DOHH2 (cell line): ENCODE data around the gene DEAF1.

ENCODE experiments used
- H3F3A ChIP-seq: fragments of 200-600 bp; sonication (generic), shearing (Covaris generic); 2 replicates; pipeline ENCODE4 v1.6.0; 2016; ENCODE audit warnings: antibody characterized with exemption, mild to moderate bottlenecking; ENCODE audit not compliant: control insufficient read depth, insufficient read depth
- H3K27ac ChIP-seq: fragments of 200-600 bp; sonication (generic); 2 replicates; pipeline ENCODE4 v1.5.1; 2014; ENCODE audit warnings: low read depth, mild to moderate bottlenecking, low read length, moderate library complexity
- H3K27me3 ChIP-seq: fragments of 200-600 bp; sonication (generic); 2 replicates; pipeline ENCODE4 v1.6.1; 2014; ENCODE audit warnings: mild to moderate bottlenecking, low read length, mixed read lengths; ENCODE audit not compliant: control insufficient read depth
- H3K36me3 ChIP-seq: fragments of 200-600 bp; sonication (generic); 2 replicates; pipeline ENCODE4 v1.6.1; 2014; ENCODE audit warnings: mild to moderate bottlenecking, low read length, moderate library complexity, mixed read lengths; ENCODE audit not compliant: control insufficient read depth
- H3K4me1 ChIP-seq: fragments of 200-600 bp; sonication (generic); 2 replicates; pipeline ENCODE4 v1.6.1; 2014; ENCODE audit warnings: mild to moderate bottlenecking, low read length, mixed read lengths; ENCODE audit not compliant: control insufficient read depth
- H3K4me2 ChIP-seq: fragments of 200-600 bp; sonication (generic); 2 replicates; pipeline ENCODE4 v1.6.0; 2014; ENCODE audit warnings: mild to moderate bottlenecking, low read length, moderate library complexity
- H3K4me3 ChIP-seq: fragments of 200-600 bp; sonication (generic); 2 replicates; pipeline ENCODE4 v1.5.1; 2014; ENCODE audit warnings: mild to moderate bottlenecking, low read length, mixed read lengths
- H3K79me2 ChIP-seq: fragments of 200-600 bp; sonication (generic); 2 replicates; pipeline ENCODE4 v1.6.1; 2014; ENCODE audit warnings: mild to moderate bottlenecking, low read length, mixed read lengths; ENCODE audit not compliant: control insufficient read depth
- H3K9me2 ChIP-seq: fragments of 200-600 bp; sonication (generic); replicated peaks from 2 replicates; pipeline ENCODE4 v1.6.1; 2014; ENCODE audit warnings: mild to moderate bottlenecking, low read length, mixed read lengths; ENCODE audit not compliant: control insufficient read depth
- H3K9me3 ChIP-seq: fragments of 200-600 bp; sonication (generic); 2 replicates; pipeline ENCODE4 v1.6.1; 2014; ENCODE audit warnings: antibody characterized with exemption, low read length, mixed read lengths; ENCODE audit not compliant: control insufficient read depth, insufficient read depth
- H4K20me1 ChIP-seq: fragments of 200-600 bp; sonication (generic); 2 replicates; pipeline ENCODE4 v1.6.0; 2014; ENCODE audit warnings: low read depth, mild to moderate bottlenecking, antibody characterized with exemption, low read length, moderate library complexity; ENCODE audit not compliant: control insufficient read depth, insufficient read depth
- EZH2phosphoT487 ChIP-seq: fragments of 200-600 bp; sonication (generic); IDR thresholded peaks from 2 replicates; pipeline ENCODE4 v1.6.1; 2017; ENCODE audit warnings: borderline replicate concordance, mild to moderate bottlenecking, antibody characterized with exemption, low read length, moderate library complexity, mixed read lengths
- TF ChIP-seq, protein P1 (sequence below): fragments of 200-600 bp; sonication (generic); IDR thresholded peaks from one replicate; pipeline ENCODE4 v1.5.1; 2014; ENCODE audit warnings: antibody characterized with exemption, mild to moderate bottlenecking, low read depth, low read length; ENCODE audit not compliant: poor library complexity, severe bottlenecking

DEAF1 gene

DNA sequence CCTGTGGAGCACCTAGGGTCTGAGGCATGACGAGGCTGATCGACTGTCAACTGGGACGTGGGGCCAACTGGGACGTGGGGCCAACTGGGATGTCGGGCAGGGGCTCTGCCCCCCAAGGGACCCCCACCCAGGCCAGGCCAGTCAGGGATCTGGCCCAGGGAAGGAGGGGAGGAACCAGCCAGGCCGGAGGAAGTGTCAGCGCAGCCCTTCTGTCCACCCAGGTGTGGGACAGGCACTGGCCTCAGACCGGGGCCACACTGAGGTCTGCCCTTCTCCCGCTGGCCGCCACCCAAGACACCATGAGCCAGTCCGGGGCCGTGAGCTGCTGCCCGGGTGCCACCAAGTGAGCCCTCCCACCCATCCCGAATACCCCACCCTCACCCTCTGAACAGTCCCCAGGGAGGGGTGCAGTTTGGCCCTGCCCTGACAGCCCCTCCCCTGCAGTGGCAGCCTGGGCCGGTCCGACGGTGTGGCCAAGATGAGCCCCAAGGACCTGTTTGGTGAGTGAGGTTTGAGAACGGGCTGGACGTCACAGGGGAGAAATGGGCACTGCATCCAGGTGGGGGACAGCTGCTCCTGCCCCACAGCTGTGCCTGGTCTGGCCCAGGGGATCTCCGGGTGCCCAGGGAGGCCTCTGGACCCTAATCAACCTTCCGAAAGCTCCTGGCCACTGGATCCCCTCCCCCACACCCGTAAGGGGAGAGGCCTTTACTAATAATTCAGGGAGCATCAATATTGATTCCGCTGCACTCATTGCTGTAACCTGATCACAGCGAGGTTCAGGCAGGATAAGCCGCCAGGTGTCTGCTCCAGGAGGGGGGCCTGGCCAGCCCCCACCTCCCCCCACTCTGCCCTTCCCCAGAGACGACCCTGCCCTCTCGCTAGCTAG lies 14.3 kb upstream of the DEAF1 start:
- Histone ChIP-seq H4K20me1 (peaks cover 3% of the 10 kb centered on the region; the same call in 1 of the 2 replicates), H3K4me3 (no peak overlapping the region), H3K4me1 (0 out of 2 replicates have a peak, but pooled peaks cover 4% of the 10 kb centered on the region), H3K27ac (no peak overlapping the region), H3K36me3 (no peaks in the 10 kb centered on the region), H3F3A (no peaks in the 10 kb centered on the region), H3K9me3 (no peaks in the 10 kb centered on the region), H3K27me3 (peaks cover 48% of the 10 kb centered on the region), H3K79me2 (no peaks in the 10 kb centered on the region), H3K4me2 (no peak overlapping the region), H3K9me2 (no peaks in the 10 kb centered on the region)
- TF ChIP-seq, protein P1, sequence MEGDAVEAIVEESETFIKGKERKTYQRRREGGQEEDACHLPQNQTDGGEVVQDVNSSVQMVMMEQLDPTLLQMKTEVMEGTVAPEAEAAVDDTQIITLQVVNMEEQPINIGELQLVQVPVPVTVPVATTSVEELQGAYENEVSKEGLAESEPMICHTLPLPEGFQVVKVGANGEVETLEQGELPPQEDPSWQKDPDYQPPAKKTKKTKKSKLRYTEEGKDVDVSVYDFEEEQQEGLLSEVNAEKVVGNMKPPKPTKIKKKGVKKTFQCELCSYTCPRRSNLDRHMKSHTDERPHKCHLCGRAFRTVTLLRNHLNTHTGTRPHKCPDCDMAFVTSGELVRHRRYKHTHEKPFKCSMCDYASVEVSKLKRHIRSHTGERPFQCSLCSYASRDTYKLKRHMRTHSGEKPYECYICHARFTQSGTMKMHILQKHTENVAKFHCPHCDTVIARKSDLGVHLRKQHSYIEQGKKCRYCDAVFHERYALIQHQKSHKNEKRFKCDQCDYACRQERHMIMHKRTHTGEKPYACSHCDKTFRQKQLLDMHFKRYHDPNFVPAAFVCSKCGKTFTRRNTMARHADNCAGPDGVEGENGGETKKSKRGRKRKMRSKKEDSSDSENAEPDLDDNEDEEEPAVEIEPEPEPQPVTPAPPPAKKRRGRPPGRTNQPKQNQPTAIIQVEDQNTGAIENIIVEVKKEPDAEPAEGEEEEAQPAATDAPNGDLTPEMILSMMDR = no peak
- TF ChIP-seq EZH2phosphoT487 = no peak

DNA sequence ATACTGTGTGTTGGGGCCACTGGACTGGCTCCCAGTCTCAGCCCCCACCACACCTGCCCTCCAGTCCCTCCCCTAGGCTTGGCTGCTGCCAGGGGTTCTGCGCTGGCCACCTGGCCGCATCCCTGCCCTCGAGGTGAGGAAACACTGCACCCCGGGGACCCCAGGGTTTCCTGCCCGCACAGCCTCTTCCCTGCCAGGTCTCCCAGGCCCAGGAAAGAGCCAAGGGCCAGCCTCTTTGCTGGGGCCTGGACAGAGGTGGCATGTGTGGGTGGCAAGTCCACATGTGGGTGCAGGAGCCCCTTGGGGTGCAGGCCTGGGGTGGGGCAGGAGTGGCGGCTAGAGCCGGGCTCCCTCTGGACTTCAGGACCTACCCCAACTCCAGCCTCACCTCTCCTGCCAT lies 13.5 kb upstream of the DEAF1 start:
- no peak overlapping the region for H3K27ac ChIP-seq
- H3K4me2 ChIP-seq = no peak overlapping the region
- no peaks in the 10 kb centered on the region for H3K9me2 ChIP-seq
- no peaks in the 10 kb centered on the region for H3K36me3 ChIP-seq
- no peak overlapping the region for H3K4me3 ChIP-seq
- TF ChIP-seq, protein P1 = no peak
- TF ChIP-seq EZH2phosphoT487 = no peak
- no peaks in the 10 kb centered on the region for H3K9me3 ChIP-seq
- 0 out of 2 replicates have a peak, but pooled peaks cover 3% of the 10 kb centered on the region for H3F3A ChIP-seq
- 0 out of 2 replicates have a peak, but pooled peaks cover 4% of the 10 kb centered on the region for H3K4me1 ChIP-seq
- H3K79me2 ChIP-seq = no peaks in the 10 kb centered on the region
- peaks cover 48% of the 10 kb centered on the region for H3K27me3 ChIP-seq
- peaks cover 3% of the 10 kb centered on the region; the same call in 1 of the 2 replicates for H4K20me1 ChIP-seq

DNA sequence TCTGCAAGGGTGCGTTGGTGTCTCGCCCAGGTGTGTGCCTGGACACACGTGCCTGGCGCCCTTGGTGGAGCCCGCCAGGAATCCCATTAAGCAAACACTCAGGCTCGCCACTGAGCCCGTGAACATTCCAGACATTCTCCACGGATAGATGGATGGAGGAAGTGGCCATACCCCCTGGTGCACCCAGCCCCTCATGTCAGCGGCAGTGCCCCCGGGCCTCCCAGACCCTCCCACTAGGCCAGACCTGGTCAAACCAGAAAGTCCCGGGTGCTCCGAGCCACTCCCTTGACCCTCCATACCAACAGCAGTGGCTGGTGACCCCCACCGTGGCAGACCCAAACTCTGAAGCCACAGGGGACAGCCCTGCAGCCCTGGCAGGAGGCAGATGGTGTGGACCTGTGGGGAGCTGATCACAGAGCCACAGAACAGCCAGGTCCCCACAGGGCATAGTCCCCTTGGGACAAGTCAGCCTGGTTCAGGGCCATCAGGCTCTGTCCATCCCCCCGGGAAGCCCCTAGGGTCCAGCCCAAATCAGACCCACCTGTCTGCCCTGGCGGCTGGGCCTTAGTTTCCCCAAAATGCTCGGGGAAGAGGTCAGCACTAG lies 12.9 kb upstream of the DEAF1 start:
- no peaks in the 10 kb centered on the region for H3K36me3 ChIP-seq
- H3K4me3 ChIP-seq = no peak overlapping the region
- H4K20me1 ChIP-seq = peaks cover 3% of the 10 kb centered on the region; the same call in 1 of the 2 replicates
- H3K79me2 ChIP-seq = no peaks in the 10 kb centered on the region
- H3K27ac ChIP-seq = no peak overlapping the region
- H3K9me2 ChIP-seq = no peaks in the 10 kb centered on the region
- 0 out of 2 replicates have a peak, but pooled peaks cover 4% of the 10 kb centered on the region for H3K4me1 ChIP-seq
- H3K27me3 ChIP-seq = peaks cover 48% of the 10 kb centered on the region
- no peak for TF ChIP-seq EZH2phosphoT487
- TF ChIP-seq, protein P1 = no peak
- H3K9me3 ChIP-seq = no peaks in the 10 kb centered on the region
- H3K4me2 ChIP-seq = no peak overlapping the region
- H3F3A ChIP-seq = 0 out of 2 replicates have a peak, but pooled peaks cover 3% of the 10 kb centered on the region
